ENCODE data around the gene MTARC2.

GRCh38 chr1:220732621-220733020 lies 15.5 kb upstream of the MTARC2 start:
- TF ChIP-seq CTCF (IDR thresholded peaks at IDR 0.05) (no peak), TFCP2L1 (CRISPR knock-in tag; IDR thresholded peaks at IDR 0.05) (no peak)
